ENCODE results near the gene LDLRAP1.

LDLRAP1 gene

DNA sequence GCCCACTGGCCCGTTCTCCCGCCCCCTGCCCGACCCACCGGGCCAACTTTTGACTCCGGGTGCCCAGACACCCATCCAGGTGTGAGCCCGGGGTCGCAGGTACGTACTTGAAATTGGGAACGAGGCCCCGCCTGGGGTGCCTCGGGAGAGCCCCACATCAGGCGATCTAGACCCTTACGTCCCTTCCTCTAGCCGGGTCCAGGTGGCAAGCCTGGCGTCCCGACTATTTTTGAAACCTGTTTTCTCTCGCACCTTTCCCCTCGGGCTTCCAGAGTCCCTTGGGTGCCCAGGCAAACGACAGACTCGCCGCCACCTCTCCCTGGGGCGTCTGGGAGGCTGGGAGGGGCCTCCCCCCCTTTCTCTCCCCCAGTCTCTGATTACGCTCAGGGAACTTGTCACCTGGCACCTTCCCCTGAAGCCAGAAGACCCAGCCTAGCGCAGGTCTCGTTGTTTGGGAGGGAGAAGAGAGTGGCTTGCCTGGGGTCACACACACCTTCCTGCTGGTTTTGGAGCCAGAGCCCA lies 898 bp downstream of the LDLRAP1 start:
- TF ChIP-seq MYC (IDR thresholded peaks at IDR 0.05; ENCODE audit: low read depth, low read length) (no peak), POLR2A (IDR thresholded peaks at IDR 0.05; ENCODE audit: extremely low read depth, insufficient read length) (no peak)
- TF ChIP-seq, protein P1, sequence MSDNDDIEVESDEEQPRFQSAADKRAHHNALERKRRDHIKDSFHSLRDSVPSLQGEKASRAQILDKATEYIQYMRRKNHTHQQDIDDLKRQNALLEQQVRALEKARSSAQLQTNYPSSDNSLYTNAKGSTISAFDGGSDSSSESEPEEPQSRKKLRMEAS (IDR thresholded peaks at IDR 0.05; ENCODE audit: low read depth, low read length) = no peak
- TF ChIP-seq, protein P2, sequence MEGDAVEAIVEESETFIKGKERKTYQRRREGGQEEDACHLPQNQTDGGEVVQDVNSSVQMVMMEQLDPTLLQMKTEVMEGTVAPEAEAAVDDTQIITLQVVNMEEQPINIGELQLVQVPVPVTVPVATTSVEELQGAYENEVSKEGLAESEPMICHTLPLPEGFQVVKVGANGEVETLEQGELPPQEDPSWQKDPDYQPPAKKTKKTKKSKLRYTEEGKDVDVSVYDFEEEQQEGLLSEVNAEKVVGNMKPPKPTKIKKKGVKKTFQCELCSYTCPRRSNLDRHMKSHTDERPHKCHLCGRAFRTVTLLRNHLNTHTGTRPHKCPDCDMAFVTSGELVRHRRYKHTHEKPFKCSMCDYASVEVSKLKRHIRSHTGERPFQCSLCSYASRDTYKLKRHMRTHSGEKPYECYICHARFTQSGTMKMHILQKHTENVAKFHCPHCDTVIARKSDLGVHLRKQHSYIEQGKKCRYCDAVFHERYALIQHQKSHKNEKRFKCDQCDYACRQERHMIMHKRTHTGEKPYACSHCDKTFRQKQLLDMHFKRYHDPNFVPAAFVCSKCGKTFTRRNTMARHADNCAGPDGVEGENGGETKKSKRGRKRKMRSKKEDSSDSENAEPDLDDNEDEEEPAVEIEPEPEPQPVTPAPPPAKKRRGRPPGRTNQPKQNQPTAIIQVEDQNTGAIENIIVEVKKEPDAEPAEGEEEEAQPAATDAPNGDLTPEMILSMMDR (IDR thresholded peaks at IDR 0.05; ENCODE audit: low read depth, low read length) = no peak
- peak overlapping the region; percentile 56 for H3K4me3 ChIP-seq (ENCODE audit: low read depth, low read length)
- no peak for DNase-seq (ENCODE audit: low read depth)

DNA sequence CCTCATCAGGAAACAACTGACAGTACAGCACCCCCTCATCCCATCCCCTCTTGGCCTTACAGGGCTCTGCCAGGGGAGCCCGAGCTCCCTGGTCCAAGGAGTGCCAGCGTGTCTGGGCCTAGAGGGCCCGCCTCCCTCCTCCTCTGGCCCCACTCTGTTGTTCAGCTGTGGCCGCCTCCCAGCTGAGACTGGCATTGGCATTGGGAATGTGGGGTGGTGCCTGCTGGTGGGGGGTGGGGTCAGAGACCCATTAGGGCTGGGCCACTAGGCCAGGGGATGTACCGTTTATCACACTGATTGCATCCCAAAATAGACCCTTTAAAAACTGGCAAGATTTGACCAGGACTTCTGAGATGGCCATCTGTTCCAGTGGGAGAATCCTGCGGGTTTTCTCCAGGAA lies 1.4 kb downstream of the LDLRAP1 start:
- no peak for DNase-seq (ENCODE audit: low read depth)
- TF ChIP-seq, protein P1 (IDR thresholded peaks at IDR 0.05; ENCODE audit: low read depth, low read length) = no peak
- TF ChIP-seq MYC (IDR thresholded peaks at IDR 0.05; ENCODE audit: low read depth, low read length) (no peak), POLR2A (IDR thresholded peaks at IDR 0.05; ENCODE audit: extremely low read depth, insufficient read length) (no peak)
- TF ChIP-seq, protein P2 (IDR thresholded peaks at IDR 0.05; ENCODE audit: low read depth, low read length) = no peak
- peak overlapping the region; percentile 56 for H3K4me3 ChIP-seq (ENCODE audit: low read depth, low read length)

DNA sequence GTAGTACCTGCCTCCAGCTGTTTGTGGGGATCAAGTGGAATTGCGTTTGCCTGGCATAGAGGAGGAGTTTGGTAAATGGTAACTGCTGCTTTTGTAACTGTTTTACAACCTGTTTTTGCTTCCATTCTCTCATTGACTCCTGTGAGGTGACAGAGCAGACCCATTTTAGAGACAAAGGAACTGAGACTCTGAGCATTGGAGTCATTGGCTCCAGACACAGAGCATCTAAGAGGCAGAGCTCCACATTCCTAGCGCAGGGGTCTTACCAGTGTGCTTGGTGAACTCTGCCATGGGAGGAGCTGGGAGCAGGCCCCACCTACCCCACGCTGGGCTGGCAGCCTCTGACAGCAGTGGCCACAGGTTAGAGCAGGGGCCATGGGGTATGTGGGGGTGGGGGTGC lies 2.4 kb downstream of the LDLRAP1 start:
- DNase-seq (ENCODE audit: low read depth) = no peak
- TF ChIP-seq, protein P2 (IDR thresholded peaks at IDR 0.05; ENCODE audit: low read depth, low read length) = no peak
- TF ChIP-seq, protein P1 (IDR thresholded peaks at IDR 0.05; ENCODE audit: low read depth, low read length) = no peak
- TF ChIP-seq POLR2A (IDR thresholded peaks at IDR 0.05; ENCODE audit: extremely low read depth, insufficient read length) (no peak), MYC (IDR thresholded peaks at IDR 0.05; ENCODE audit: low read depth, low read length) (no peak)
- H3K4me3 ChIP-seq (ENCODE audit: low read depth, low read length) = no peak overlapping the region

DNA sequence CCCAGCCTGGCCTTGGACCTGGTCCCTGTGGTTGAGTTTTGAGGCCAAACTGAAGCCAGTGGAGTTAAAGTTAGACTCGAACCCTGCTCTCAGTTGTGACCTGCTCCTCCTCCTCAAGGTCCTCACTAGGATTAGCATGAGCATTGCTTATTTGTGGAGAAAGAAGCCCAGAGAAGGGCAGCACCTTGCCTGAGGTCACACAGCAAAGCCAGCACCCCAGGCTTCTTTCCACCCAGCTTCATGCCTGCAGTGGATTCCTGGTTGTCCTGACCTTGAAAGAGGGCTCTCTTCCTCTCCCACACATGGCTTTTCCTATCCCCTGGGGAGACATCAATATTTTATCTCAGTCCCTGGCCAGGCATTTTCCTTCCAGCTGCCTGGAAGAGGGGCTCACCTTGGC lies 2.8 kb downstream of the LDLRAP1 start:
- TF ChIP-seq, protein P1 (IDR thresholded peaks at IDR 0.05; ENCODE audit: low read depth, low read length) = no peak
- no peak for TF ChIP-seq MYC (IDR thresholded peaks at IDR 0.05; ENCODE audit: low read depth, low read length)
- no peak for TF ChIP-seq POLR2A (IDR thresholded peaks at IDR 0.05; ENCODE audit: extremely low read depth, insufficient read length)
- TF ChIP-seq, protein P2 (IDR thresholded peaks at IDR 0.05; ENCODE audit: low read depth, low read length) = no peak
- no peak overlapping the region for H3K4me3 ChIP-seq (ENCODE audit: low read depth, low read length)
- no peak for DNase-seq (ENCODE audit: low read depth)

DNA sequence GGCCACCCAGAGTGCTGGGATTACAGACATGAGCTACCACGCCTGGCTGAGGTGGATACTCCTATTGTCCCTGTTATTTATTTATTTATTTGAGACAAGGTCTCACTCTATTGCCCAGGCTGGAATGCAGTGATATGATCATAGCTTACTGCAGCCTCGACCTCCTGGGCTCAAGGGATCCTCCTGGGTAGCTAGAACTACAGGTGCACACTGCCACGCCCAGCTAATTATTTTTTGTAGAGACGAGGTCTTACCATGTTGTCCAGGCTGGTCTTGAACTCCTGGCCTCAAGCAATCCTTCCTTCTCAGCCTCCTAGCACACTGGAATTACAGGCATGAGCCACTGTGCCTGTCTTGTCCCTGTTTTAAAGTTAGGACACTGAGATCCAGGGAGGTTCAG lies 5.2 kb downstream of the LDLRAP1 start:
- H3K4me3 ChIP-seq (ENCODE audit: low read depth, low read length) = no peak overlapping the region
- TF ChIP-seq, protein P2 (IDR thresholded peaks at IDR 0.05; ENCODE audit: low read depth, low read length) = no peak
- TF ChIP-seq, protein P1 (IDR thresholded peaks at IDR 0.05; ENCODE audit: low read depth, low read length) = no peak
- TF ChIP-seq POLR2A (IDR thresholded peaks at IDR 0.05; ENCODE audit: extremely low read depth, insufficient read length) = no peak
- no peak for TF ChIP-seq MYC (IDR thresholded peaks at IDR 0.05; ENCODE audit: low read depth, low read length)
- DNase-seq (ENCODE audit: low read depth) = no peak

Data from NB4 (cell line).